ENCODE results near the gene PES1. TPM values are rescaled to one million over a fixed set of nuclear protein-coding genes. Genes with fewer than 3 reads are reported as not detected.

The PES1 gene
- total RNA-seq, 1 experiment from 2014 or later = 145 TPM

- no peak for TF ChIP-seq CTCF (IDR thresholded peaks at IDR 0.05; ENCODE audit: unreplicated experiment)
- BruUV-seq (replicated peaks) = no TSS peak
- Mint-ChIP-seq H3K27ac (ENCODE audit: low read depth, unreplicated experiment) (no peak overlapping the region), H3K4me3 (ENCODE audit: unreplicated experiment) (no peak overlapping the region), H3K4me1 (ENCODE audit: insufficient read depth, unreplicated experiment) (peaks cover 9% of the 10 kb centered on the region), H3K9me3 (ENCODE audit: unreplicated experiment) (no peaks in the 10 kb centered on the region), H3K27me3 (ENCODE audit: insufficient read depth, unreplicated experiment) (no peaks in the 10 kb centered on the region), H3K36me3 (ENCODE audit: insufficient read depth, unreplicated experiment) (no peaks in the 10 kb centered on the region)
- ChIA-PET CTCF (interaction anchor here (0.5 to 2.5 kb wide), 5 partner anchors 9 to 145 kb away, joined by 3 to 11 read pairs (median 3); partner anchors contain the start of gene SLC35E4), POLR2A (interaction anchor here (1.2 to 5.3 kb wide), 2 partner anchors 18 to 25 kb away, joined by 3 to 30 read pairs; partner anchors contain the start of genes PES1 and SLC35E4)
- no peak for DNase-seq (ENCODE audit: unreplicated experiment)
- intact Hi-C loops (cut with micrococcal nuclease) = no loop called here
Observed at GRCh38 chr22:30610299-30610698, 18.6 kb upstream of the PES1 start.

GRCh38 chr22:30609260-30610185 lies 17.8 kb upstream of the PES1 start:
- Mint-ChIP-seq H3K4me1 (ENCODE audit: insufficient read depth, unreplicated experiment) (peaks cover 9% of the 10 kb centered on the region), H3K4me3 (ENCODE audit: unreplicated experiment) (peak overlapping the region; percentile 3), H3K27me3 (ENCODE audit: insufficient read depth, unreplicated experiment) (no peaks in the 10 kb centered on the region), H3K27ac (ENCODE audit: low read depth, unreplicated experiment) (peak overlapping the region; percentile 76), H3K9me3 (ENCODE audit: unreplicated experiment) (no peaks in the 10 kb centered on the region), H3K36me3 (ENCODE audit: insufficient read depth, unreplicated experiment) (no peaks in the 10 kb centered on the region)
- intact Hi-C loops (cut with micrococcal nuclease) = no loop called here
- ChIA-PET POLR2A (interaction anchor here (1.2 to 5.3 kb wide), 3 partner anchors 17 to 58 kb away, joined by 3 to 30 read pairs (median 3); partner anchors contain the start of genes PES1 and SLC35E4), CTCF (interaction anchor here (0.5 to 2.5 kb wide), 9 partner anchors 8 to 219 kb away, joined by 3 to 11 read pairs (median 3); partner anchors contain the start of gene SLC35E4)
- TF ChIP-seq CTCF (IDR thresholded peaks at IDR 0.05; ENCODE audit: unreplicated experiment) = no peak
- no TSS peak for BruUV-seq (replicated peaks)
- DNase-seq (ENCODE audit: unreplicated experiment) = peak; percentile 77

- Mint-ChIP-seq H3K9me3 (ENCODE audit: unreplicated experiment) (no peaks in the 10 kb centered on the region), H3K36me3 (ENCODE audit: insufficient read depth, unreplicated experiment) (no peaks in the 10 kb centered on the region), H3K27me3 (ENCODE audit: insufficient read depth, unreplicated experiment) (no peaks in the 10 kb centered on the region), H3K27ac (ENCODE audit: low read depth, unreplicated experiment) (no peak overlapping the region), H3K4me3 (ENCODE audit: unreplicated experiment) (no peak overlapping the region), H3K4me1 (ENCODE audit: insufficient read depth, unreplicated experiment) (peaks cover 9% of the 10 kb centered on the region)
- CTCF ChIA-PET = interaction anchor here (0.6 to 2.8 kb wide), 8 partner anchors 11 to 162 kb away, joined by 3 to 11 read pairs (median 4); partner anchors contain the start of gene SLC35E4
- BruUV-seq (replicated peaks) = no TSS peak
- intact Hi-C loops (cut with micrococcal nuclease) = no loop called here
- POLR2A ChIA-PET = interaction anchor here (5.3 kb wide), 1 partner anchor 16 kb away, joined by 30 read pairs; the partner anchor contains the start of gene PES1
- TF ChIP-seq CTCF (IDR thresholded peaks at IDR 0.05; ENCODE audit: unreplicated experiment) = no peak
- no peak for DNase-seq (ENCODE audit: unreplicated experiment)
Observed at GRCh38 chr22:30607939-30608338, 16.2 kb upstream of the PES1 start.

GRCh38 chr22:30607300-30607930 lies 15.7 kb upstream of the PES1 start:
- Mint-ChIP-seq H3K9me3 (ENCODE audit: unreplicated experiment) (no peaks in the 10 kb centered on the region), H3K4me1 (ENCODE audit: insufficient read depth, unreplicated experiment) (peaks cover 9% of the 10 kb centered on the region), H3K36me3 (ENCODE audit: insufficient read depth, unreplicated experiment) (no peaks in the 10 kb centered on the region), H3K27ac (ENCODE audit: low read depth, unreplicated experiment) (peak overlapping the region; percentile 58), H3K4me3 (ENCODE audit: unreplicated experiment) (peak overlapping the region; percentile 80), H3K27me3 (ENCODE audit: insufficient read depth, unreplicated experiment) (no peaks in the 10 kb centered on the region)
- DNase-seq (ENCODE audit: unreplicated experiment) = no peak
- POLR2A ChIA-PET = interaction anchor here (0.6 to 5.3 kb wide), 3 partner anchors 15 to 1076 kb away, joined by 3 to 30 read pairs (median 4); partner anchors contain the start of gene PES1
- CTCF ChIA-PET = interaction anchor here (0.6 to 2.8 kb wide), 6 partner anchors 19 to 161 kb away, joined by 3 to 11 read pairs (median 4); no protein-coding TSS in a partner anchor
- BruUV-seq (replicated peaks) = no TSS peak
- no peak for TF ChIP-seq CTCF (IDR thresholded peaks at IDR 0.05; ENCODE audit: unreplicated experiment)
- intact Hi-C loops (cut with micrococcal nuclease) = no loop called here

Measured in MCF 10A (cell line).